Stimulated activated naive CD8-positive, alpha-beta T cell treated with anti-CD3 and anti-CD28 coated beads, Interleukin-15, Interleukin-2, amounts not matched to agents 100 ng/mL and 50 ng/mL, for 24 hours (primary cell): Measurements from ENCODE around the gene GARS1.
A peak's percentile ranks its signal among the peaks of the same experiment; 100 is the strongest.
"Not testable (repeated sequence)": the region's sequence is repeated elsewhere in the genome, so short reads cannot be mapped to it uniquely, and the experiment has no call there.

ENCODE experiments used
- H3K27ac Mint-ChIP-seq: one replicate; pipeline ENCODE4 v1.8.0; 2021; ENCODE audit warnings: mild to moderate bottlenecking, mixed read lengths
- H3K27me3 Mint-ChIP-seq: one replicate; pipeline ENCODE4 v1.8.0; 2021; ENCODE audit warnings: mixed read lengths
- H3K36me3 Mint-ChIP-seq: one replicate; pipeline ENCODE4 v1.8.0; 2021; ENCODE audit warnings: low read depth, mixed read lengths
- H3K4me1 Mint-ChIP-seq: one replicate; pipeline ENCODE4 v1.8.0; 2021; ENCODE audit warnings: low read depth, mixed read lengths
- H3K4me3 Mint-ChIP-seq: one replicate; pipeline ENCODE4 v1.8.0; 2021; ENCODE audit warnings: mild to moderate bottlenecking, mixed read lengths
- H3K9me3 Mint-ChIP-seq: one replicate; pipeline ENCODE4 v1.8.0; 2021; ENCODE audit warnings: mixed read lengths

The GARS1 gene

GRCh38 chr7:30562909-30563308 is 31.8 kb upstream of the GARS1 start:
- Mint-ChIP-seq H3K36me3 (peaks cover 27% of the 10 kb centered on the region), H3K4me3 (no peak overlapping the region), H3K9me3 (no peaks in the 10 kb centered on the region), H3K27me3 (no peaks in the 10 kb centered on the region), H3K4me1 (peaks cover 5% of the 10 kb centered on the region), H3K27ac (no peak overlapping the region)

- H3K4me3 Mint-ChIP-seq: no peak overlapping the region
- H3K27me3 Mint-ChIP-seq: no peaks in the 10 kb centered on the region
- peaks cover 5% of the 10 kb centered on the region for H3K4me1 Mint-ChIP-seq
- no peak overlapping the region for H3K27ac Mint-ChIP-seq
- no peaks in the 10 kb centered on the region for H3K9me3 Mint-ChIP-seq
- peaks cover 27% of the 10 kb centered on the region for H3K36me3 Mint-ChIP-seq
Measured at GRCh38 chr7:30563326-30563942, 31.2 kb upstream of the GARS1 start.

GRCh38 chr7:30564243-30564892 is 30.3 kb upstream of the GARS1 start:
- Mint-ChIP-seq H3K27ac (no peak overlapping the region), H3K9me3 (no peaks in the 10 kb centered on the region), H3K4me1 (peaks cover 5% of the 10 kb centered on the region), H3K27me3 (no peaks in the 10 kb centered on the region), H3K36me3 (peaks cover 34% of the 10 kb centered on the region), H3K4me3 (no peak overlapping the region)

- Mint-ChIP-seq H3K9me3 (peaks cover 6% of the 10 kb centered on the region), H3K27ac (no peak overlapping the region), H3K27me3 (no peaks in the 10 kb centered on the region), H3K4me3 (no peak overlapping the region), H3K4me1 (peaks cover 5% of the 10 kb centered on the region), H3K36me3 (peaks cover 39% of the 10 kb centered on the region)
Measured at GRCh38 chr7:30566596-30566995, 28.1 kb upstream of the GARS1 start.

GRCh38 chr7:30567081-30567480 is 27.6 kb upstream of the GARS1 start:
- H3K4me1 Mint-ChIP-seq: peaks cover 5% of the 10 kb centered on the region
- no peak overlapping the region for H3K27ac Mint-ChIP-seq
- peaks cover 34% of the 10 kb centered on the region for H3K36me3 Mint-ChIP-seq
- H3K27me3 Mint-ChIP-seq: no peaks in the 10 kb centered on the region
- H3K9me3 Mint-ChIP-seq: peaks cover 6% of the 10 kb centered on the region
- H3K4me3 Mint-ChIP-seq: no peak overlapping the region

GRCh38 chr7:30570238-30570637 is 24.4 kb upstream of the GARS1 start:
- not testable (repeated sequence) for H3K27ac Mint-ChIP-seq, H3K9me3 Mint-ChIP-seq, H3K27me3 Mint-ChIP-seq, H3K4me1 Mint-ChIP-seq, H3K4me3 Mint-ChIP-seq
- peaks cover 31% of the 10 kb centered on the region for H3K36me3 Mint-ChIP-seq

- H3K4me3 Mint-ChIP-seq: no peak overlapping the region
- no peaks in the 10 kb centered on the region for H3K27me3 Mint-ChIP-seq
- no peaks in the 10 kb centered on the region for H3K4me1 Mint-ChIP-seq
- peaks cover 45% of the 10 kb centered on the region for H3K36me3 Mint-ChIP-seq
- peaks cover 10% of the 10 kb centered on the region for H3K9me3 Mint-ChIP-seq
- no peak overlapping the region for H3K27ac Mint-ChIP-seq
Measured at GRCh38 chr7:30572212-30572841, 22.4 kb upstream of the GARS1 start.

GRCh38 chr7:30575910-30576309 is 18.8 kb upstream of the GARS1 start:
- Mint-ChIP-seq H3K4me3 (no peak overlapping the region), H3K36me3 (peaks cover 59% of the 10 kb centered on the region), H3K4me1 (no peaks in the 10 kb centered on the region), H3K27ac (no peak overlapping the region), H3K9me3 (peaks cover 4% of the 10 kb centered on the region), H3K27me3 (no peaks in the 10 kb centered on the region)

- H3K4me1 Mint-ChIP-seq: no peaks in the 10 kb centered on the region
- H3K36me3 Mint-ChIP-seq: peaks cover 80% of the 10 kb centered on the region
- H3K27me3 Mint-ChIP-seq: no peaks in the 10 kb centered on the region
- no peaks in the 10 kb centered on the region for H3K9me3 Mint-ChIP-seq
- no peak overlapping the region for H3K27ac Mint-ChIP-seq
- H3K4me3 Mint-ChIP-seq: no peak overlapping the region
Measured at GRCh38 chr7:30583181-30583580, 11.5 kb upstream of the GARS1 start.

GRCh38 chr7:30584415-30584814 is 10.3 kb upstream of the GARS1 start:
- H3K4me1 Mint-ChIP-seq: peaks cover under 1% of the 10 kb centered on the region
- peaks cover 71% of the 10 kb centered on the region for H3K36me3 Mint-ChIP-seq
- no peak overlapping the region for H3K27ac Mint-ChIP-seq
- H3K4me3 Mint-ChIP-seq: no peak overlapping the region
- no peaks in the 10 kb centered on the region for H3K27me3 Mint-ChIP-seq
- no peaks in the 10 kb centered on the region for H3K9me3 Mint-ChIP-seq

- no peak overlapping the region for H3K27ac Mint-ChIP-seq
- H3K9me3 Mint-ChIP-seq: no peaks in the 10 kb centered on the region
- no peak overlapping the region for H3K4me3 Mint-ChIP-seq
- H3K4me1 Mint-ChIP-seq: peaks cover 6% of the 10 kb centered on the region
- H3K36me3 Mint-ChIP-seq: peaks cover 70% of the 10 kb centered on the region
- H3K27me3 Mint-ChIP-seq: no peaks in the 10 kb centered on the region
Measured at GRCh38 chr7:30584965-30585364, 9.7 kb upstream of the GARS1 start.

GRCh38 chr7:30585675-30586074 is 9.0 kb upstream of the GARS1 start:
- Mint-ChIP-seq H3K27me3 (no peaks in the 10 kb centered on the region), H3K9me3 (no peaks in the 10 kb centered on the region), H3K27ac (no peak overlapping the region), H3K36me3 (peaks cover 62% of the 10 kb centered on the region), H3K4me3 (no peak overlapping the region), H3K4me1 (peaks cover 8% of the 10 kb centered on the region)

GRCh38 chr7:30587547-30587946 is 7.1 kb upstream of the GARS1 start:
- H3K9me3 Mint-ChIP-seq, H3K27ac Mint-ChIP-seq, H3K4me3 Mint-ChIP-seq, H3K27me3 Mint-ChIP-seq: not testable (repeated sequence)
- Mint-ChIP-seq H3K4me1 (peaks cover 22% of the 10 kb centered on the region), H3K36me3 (peaks cover 47% of the 10 kb centered on the region)

- H3K4me3 Mint-ChIP-seq: no peak overlapping the region
- H3K27me3 Mint-ChIP-seq: no peaks in the 10 kb centered on the region
- H3K27ac Mint-ChIP-seq: no peak overlapping the region
- H3K4me1 Mint-ChIP-seq: peaks cover 32% of the 10 kb centered on the region
- no peaks in the 10 kb centered on the region for H3K9me3 Mint-ChIP-seq
- peaks cover 33% of the 10 kb centered on the region for H3K36me3 Mint-ChIP-seq
Measured at GRCh38 chr7:30589111-30589510, 5.6 kb upstream of the GARS1 start.

GRCh38 chr7:30594048-30594539 is 584 bp upstream of the GARS1 start:
- Mint-ChIP-seq H3K36me3 (peaks cover 34% of the 10 kb centered on the region), H3K4me1 (peaks cover 67% of the 10 kb centered on the region), H3K9me3 (no peaks in the 10 kb centered on the region), H3K27ac (peak overlapping the region; percentile 99), H3K4me3 (peak overlapping the region; percentile 99), H3K27me3 (no peaks in the 10 kb centered on the region)
